ENCODE measurements around the gene NETO1. TPM values are rescaled to one million over a fixed set of nuclear protein-coding genes. Genes with fewer than 3 reads are reported as not detected.

The NETO1 gene
- total and polyA plus RNA-seq, 7 donors, result 0.06 to 0.09 TPM; not detected in 5

- WGBS, 3 donors, result 73% methylated on average over 3 of the region's 3 CpGs
- ATAC-seq (no peak), DNase-seq (no peak)
- Histone ChIP-seq H3K9me3 (no peaks in the 10 kb centered on the region), H3K27me3 (ENCODE audit: insufficient read depth in 3 of 3, low read length in 2 of 3) (no peaks in the 10 kb centered on the region), H3K36me3 (ENCODE audit: insufficient read depth in 1 of 2, low read depth in 1 of 2) (no peaks in the 10 kb centered on the region), H3K4me3 (no peak overlapping the region), H3K27ac (no peak overlapping the region), H3K4me1 (no peaks in the 10 kb centered on the region)
- TF ChIP-seq CTCF (IDR thresholded peaks at IDR 0.05), result no peak
- intact Hi-C loops (cut with DNase I), result no loop called here
Observed at GRCh38 chr18:72720116-72720515, 147.7 kb downstream of the NETO1 start.

GRCh38 chr18:72704202-72704601 is 163.6 kb downstream of the NETO1 start:
- ATAC-seq, result no peak
- no peaks in the 10 kb centered on the region for H3K9me3 ChIP-seq
- no peak for TF ChIP-seq CTCF (IDR thresholded peaks at IDR 0.05)
- H3K27me3 ChIP-seq (ENCODE audit: insufficient read depth in 3 of 3, low read length in 2 of 3), result no peaks in the 10 kb centered on the region
- intact Hi-C loops (cut with DNase I), result no loop called here
- no peak for DNase-seq
- WGBS, 3 donors, result 58 to 65% (median 65%) methylated on average over 4 of the region's 4 CpGs
- no peak overlapping the region for H3K4me3 ChIP-seq
- no peak overlapping the region for H3K27ac ChIP-seq
- no peaks in the 10 kb centered on the region for H3K36me3 ChIP-seq (ENCODE audit: insufficient read depth in 1 of 2, low read depth in 1 of 2)
- H3K4me1 ChIP-seq, result no peaks in the 10 kb centered on the region

GRCh38 chr18:72700961-72701710 is 166.7 kb downstream of the NETO1 start:
- no peak for TF ChIP-seq CTCF (IDR thresholded peaks at IDR 0.05)
- intact Hi-C loops (cut with DNase I), result no loop called here
- ATAC-seq (no peak), DNase-seq (no peak)
- Histone ChIP-seq H3K27me3 (ENCODE audit: insufficient read depth in 3 of 3, low read length in 2 of 3) (no peaks in the 10 kb centered on the region), H3K27ac (no peak overlapping the region), H3K36me3 (ENCODE audit: insufficient read depth in 1 of 2, low read depth in 1 of 2) (no peaks in the 10 kb centered on the region), H3K9me3 (no peaks in the 10 kb centered on the region), H3K4me3 (no peak overlapping the region), H3K4me1 (no peaks in the 10 kb centered on the region)
- whole genome bisulfite sequencing, 3 donors, result 1 to 9% (median 4%) methylated on average over 1 of the region's 1 CpG

GRCh38 chr18:72697706-72698105 is 170.1 kb downstream of the NETO1 start:
- WGBS, 3 donors, result 60 to 63% (median 62%) methylated on average over 6 of the region's 6 CpGs
- Histone ChIP-seq H3K9me3 (no peaks in the 10 kb centered on the region), H3K36me3 (ENCODE audit: insufficient read depth in 1 of 2, low read depth in 1 of 2) (no peaks in the 10 kb centered on the region), H3K4me1 (no peaks in the 10 kb centered on the region), H3K27me3 (ENCODE audit: insufficient read depth in 3 of 3, low read length in 2 of 3) (no peaks in the 10 kb centered on the region), H3K27ac (no peak overlapping the region), H3K4me3 (no peak overlapping the region)
- intact Hi-C loops (cut with DNase I), result no loop called here
- ATAC-seq (no peak), DNase-seq (no peak)
- TF ChIP-seq CTCF (IDR thresholded peaks at IDR 0.05), result no peak

- no peaks in the 10 kb centered on the region for H3K36me3 ChIP-seq (ENCODE audit: insufficient read depth in 1 of 2, low read depth in 1 of 2)
- intact Hi-C loops (cut with DNase I), result no loop called here
- ATAC-seq (no peak), DNase-seq (no peak)
- no peaks in the 10 kb centered on the region for H3K4me1 ChIP-seq
- no peaks in the 10 kb centered on the region for H3K27me3 ChIP-seq (ENCODE audit: insufficient read depth in 3 of 3, low read length in 2 of 3)
- no peaks in the 10 kb centered on the region for H3K9me3 ChIP-seq
- no peak overlapping the region for H3K4me3 ChIP-seq
- no peak for TF ChIP-seq CTCF (IDR thresholded peaks at IDR 0.05)
- WGBS, 3 donors, result 7 to 11% (median 10%) methylated on average over 8 of the region's 8 CpGs
- no peak overlapping the region for H3K27ac ChIP-seq
Observed at GRCh38 chr18:72692595-72692994, 175.2 kb downstream of the NETO1 start.

Data from psoas muscle (tissue), 8 donors.